ENCODE results near the gene WFDC12.

- no peak for TF ChIP-seq EZH2 (IDR thresholded peaks at IDR 0.05; ENCODE audit: low read length)
- TF ChIP-seq, protein P1, sequence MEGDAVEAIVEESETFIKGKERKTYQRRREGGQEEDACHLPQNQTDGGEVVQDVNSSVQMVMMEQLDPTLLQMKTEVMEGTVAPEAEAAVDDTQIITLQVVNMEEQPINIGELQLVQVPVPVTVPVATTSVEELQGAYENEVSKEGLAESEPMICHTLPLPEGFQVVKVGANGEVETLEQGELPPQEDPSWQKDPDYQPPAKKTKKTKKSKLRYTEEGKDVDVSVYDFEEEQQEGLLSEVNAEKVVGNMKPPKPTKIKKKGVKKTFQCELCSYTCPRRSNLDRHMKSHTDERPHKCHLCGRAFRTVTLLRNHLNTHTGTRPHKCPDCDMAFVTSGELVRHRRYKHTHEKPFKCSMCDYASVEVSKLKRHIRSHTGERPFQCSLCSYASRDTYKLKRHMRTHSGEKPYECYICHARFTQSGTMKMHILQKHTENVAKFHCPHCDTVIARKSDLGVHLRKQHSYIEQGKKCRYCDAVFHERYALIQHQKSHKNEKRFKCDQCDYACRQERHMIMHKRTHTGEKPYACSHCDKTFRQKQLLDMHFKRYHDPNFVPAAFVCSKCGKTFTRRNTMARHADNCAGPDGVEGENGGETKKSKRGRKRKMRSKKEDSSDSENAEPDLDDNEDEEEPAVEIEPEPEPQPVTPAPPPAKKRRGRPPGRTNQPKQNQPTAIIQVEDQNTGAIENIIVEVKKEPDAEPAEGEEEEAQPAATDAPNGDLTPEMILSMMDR (optimal IDR thresholded peaks at IDR 0.05 in 1 of 3, IDR thresholded peaks at IDR 0.05 in 1 of 3, conservative IDR thresholded peaks at IDR 0.05 in 1 of 3; ENCODE audit: extremely low read depth in 1 of 3, insufficient read depth in 2 of 3, low read length in 3 of 3), result no peak
These were observed 2.9 kb downstream of the WFDC12 start for GRCh38 chr20:45121388-45121787.

All from keratinocyte (primary cell).